GM12892 (cell line): ENCODE data around the gene PSTPIP1.

Source experiments
- POLR2A ChIP-seq: IDR thresholded peaks from 2 replicates; pipeline ENCODE4 v1.6.1; 2011; ENCODE audit warnings: low read depth, low read length, control low read depth
- POLR2AphosphoS5 ChIP-seq: IDR thresholded peaks from 2 replicates; pipeline ENCODE4 v1.6.1; 2011; ENCODE audit warnings: low read depth, low read length, control low read depth
- TAF1 ChIP-seq: IDR thresholded peaks from 2 replicates; pipeline ENCODE4 v1.6.1; 2011; ENCODE audit warnings: low read depth, mild to moderate bottlenecking, control low read depth, low read length, borderline replicate concordance

- no peak for TF ChIP-seq POLR2A
- TF ChIP-seq POLR2AphosphoS5, result no peak
- no peak for TF ChIP-seq TAF1
These were observed 63.5 kb downstream of the PSTPIP1 start for GRCh38 chr15:77058468-77058867.
